GM19240 (cell line): ENCODE results near the gene TMEM176B.

Experiments
- DNase-seq: peaks from one replicate; pipeline ENCODE4 v3.0.0; 2011; ENCODE audit warnings: low spot score; ENCODE audit not compliant: insufficient read length

TMEM176B gene

DNA sequence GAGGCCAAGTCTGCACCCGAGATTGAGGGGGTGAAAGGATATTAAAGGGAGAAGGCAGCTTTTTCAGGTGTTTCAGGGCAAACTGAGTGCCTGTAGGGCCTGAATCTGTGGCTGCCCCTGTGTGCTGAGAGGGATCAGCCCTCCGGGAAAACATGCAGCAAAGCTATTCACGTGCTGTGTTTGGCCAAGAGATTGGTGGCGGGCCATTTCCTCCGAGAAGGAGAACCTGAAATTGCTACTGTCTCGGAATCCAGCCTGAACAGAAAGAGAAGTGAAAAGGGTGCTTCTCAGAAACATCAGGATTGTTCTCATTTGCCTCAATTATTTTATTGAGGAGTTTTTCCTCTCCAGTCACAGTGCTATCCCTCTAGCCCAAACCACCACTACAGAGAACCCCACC lies 46.9 kb downstream of the TMEM176B start:
- DNase-seq: no peak

- DNase-seq: no peak
Measured at GRCh38 chr7:150751702-150752101, 48.5 kb downstream of the TMEM176B start.

DNA sequence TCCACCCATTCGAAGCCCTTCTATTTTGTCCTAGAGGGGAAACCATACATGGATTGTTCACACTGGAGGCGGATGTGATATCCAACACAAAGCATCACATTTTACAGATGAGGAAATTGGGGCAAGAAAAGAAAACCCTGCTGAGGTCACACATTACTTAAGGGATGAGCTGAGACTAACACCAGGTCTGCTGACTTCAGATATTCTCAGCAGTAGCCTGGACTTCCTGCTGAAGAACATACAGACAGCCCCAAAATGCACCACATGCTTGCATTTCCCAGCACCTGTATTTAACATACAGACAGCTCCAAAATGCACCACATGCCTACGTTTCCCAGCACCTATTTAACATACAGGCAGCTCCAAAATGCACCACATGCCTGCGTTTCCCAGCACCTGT lies 51.8 kb downstream of the TMEM176B start:
- DNase-seq: no peak

DNA sequence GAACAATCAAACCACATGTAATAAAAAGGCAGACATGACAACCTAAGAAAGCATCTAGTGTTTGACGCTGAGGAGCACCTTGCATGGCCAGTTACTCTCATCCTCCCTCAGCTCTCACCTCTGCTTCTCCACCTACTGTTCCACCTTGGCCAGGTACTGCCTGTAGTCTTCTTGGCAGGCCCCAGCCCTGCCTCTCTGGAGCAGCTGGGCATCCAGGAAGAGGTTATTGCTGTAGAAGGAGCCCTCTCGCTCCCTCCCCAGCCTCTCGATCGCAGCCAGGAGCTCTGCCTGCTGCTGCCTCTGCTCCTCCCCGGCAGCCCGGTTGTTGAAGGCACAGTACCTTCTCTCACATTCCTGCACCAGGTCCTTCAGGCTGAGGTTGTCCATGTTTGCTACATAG lies 53.2 kb downstream of the TMEM176B start:
- DNase-seq: no peak

GRCh38 chr7:150745876-150746275 lies 54.3 kb downstream of the TMEM176B start:
- no peak for DNase-seq

DNA sequence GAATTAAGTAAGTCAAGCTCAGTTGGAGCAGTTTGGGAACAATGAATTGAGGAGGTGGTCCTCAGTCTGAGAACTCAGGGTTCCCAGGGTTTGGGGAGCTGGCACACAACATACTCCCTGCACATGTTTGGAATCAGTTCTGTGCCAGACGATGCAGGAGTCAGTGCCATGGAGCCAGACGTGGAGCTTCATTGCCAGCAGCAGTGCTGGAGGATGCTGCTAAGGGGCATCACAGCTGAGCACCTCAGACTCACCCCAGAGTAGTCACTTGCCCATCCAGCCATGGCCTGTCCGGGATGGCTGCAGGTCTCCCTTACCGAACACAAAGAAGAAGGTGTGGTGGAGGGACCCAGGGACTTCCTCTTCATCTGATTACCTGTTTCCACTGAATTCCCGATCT lies 55.1 kb downstream of the TMEM176B start:
- no peak for DNase-seq

DNA sequence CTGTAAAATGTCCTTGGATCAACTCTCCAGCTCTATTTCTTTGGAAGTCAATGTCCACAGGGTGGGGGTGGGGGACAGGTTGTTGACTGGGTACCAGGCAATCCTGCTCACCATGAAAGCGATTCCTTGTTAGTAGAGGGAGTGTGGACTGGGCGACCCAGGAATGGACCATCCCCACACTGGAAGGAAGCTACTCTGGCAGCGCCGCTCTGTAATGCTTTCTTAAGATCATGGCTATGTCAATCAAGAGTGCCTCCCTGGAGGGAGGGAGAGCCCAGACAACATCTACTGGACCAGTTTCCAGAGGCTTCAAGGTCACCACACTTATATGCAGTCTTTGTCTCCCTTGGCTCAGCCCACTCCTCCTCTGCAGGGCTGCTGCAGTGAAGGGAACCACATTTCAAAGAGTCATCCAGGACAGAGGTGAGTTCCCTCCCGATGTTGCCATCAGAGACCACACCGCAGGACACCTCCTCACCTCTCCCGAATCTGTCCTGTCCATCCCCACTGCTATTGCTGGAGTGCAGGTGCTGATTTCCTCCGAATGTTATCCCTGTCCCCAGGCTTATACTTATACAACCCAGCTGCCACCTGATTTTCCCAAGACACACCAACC lies 56.0 kb downstream of the TMEM176B start:
- DNase-seq: no peak

GRCh38 chr7:150742286-150742968 lies 57.7 kb downstream of the TMEM176B start:
- no peak for DNase-seq
